Loucy (cell line): ENCODE results near the gene FKBP1A.

Experiments used
- H2AFZ ChIP-seq: fragments of 200-600 bp; sonication (generic); 2 replicates; pipeline ENCODE4 v1.6.0; 2016; ENCODE audit warnings: antibody characterized with exemption, mild to moderate bottlenecking, low read length, moderate library complexity
- H3F3A ChIP-seq: fragments of 200-600 bp; 2 replicates; pipeline ENCODE4 v1.6.0; 2016; ENCODE audit warnings: antibody characterized with exemption, low read depth, mild to moderate bottlenecking
- H3K27me3 ChIP-seq: fragments of 200-600 bp; sonication (generic); 2 replicates; pipeline ENCODE4 v1.6.1; 2014; ENCODE audit warnings: low read length, mild to moderate bottlenecking; ENCODE audit not compliant: insufficient read depth, poor library complexity, severe bottlenecking
- H3K36me3 ChIP-seq: fragments of 200-600 bp; sonication (generic); 2 replicates; pipeline ENCODE4 v1.6.1; 2016; ENCODE audit warnings: low read length; ENCODE audit not compliant: insufficient read depth
- H3K4me1 ChIP-seq: fragments of 200-600 bp; sonication (generic); 2 replicates; pipeline ENCODE4 v1.5.1; 2014; ENCODE audit warnings: low read length, mild to moderate bottlenecking; ENCODE audit not compliant: insufficient read depth, poor library complexity, severe bottlenecking
- H3K4me2 ChIP-seq: fragments of 200-600 bp; sonication (generic); 2 replicates; pipeline ENCODE4 v1.6.0; 2014; ENCODE audit warnings: antibody characterized with exemption, low read length, low read depth, mild to moderate bottlenecking; ENCODE audit not compliant: poor library complexity, severe bottlenecking
- H3K4me3 ChIP-seq: fragments of 200-600 bp; sonication (generic); 2 replicates; pipeline ENCODE4 v1.5.1; 2014; ENCODE audit warnings: low read length, mild to moderate bottlenecking, mixed read lengths; ENCODE audit not compliant: poor library complexity, severe bottlenecking
- H3K79me2 ChIP-seq: fragments of 200-600 bp; sonication (generic); 2 replicates; pipeline ENCODE4 v1.6.1; 2014; ENCODE audit warnings: low read length; ENCODE audit not compliant: insufficient read depth
- H3K9ac ChIP-seq: fragments of 200-600 bp; sonication (generic); 2 replicates; pipeline ENCODE4 v1.6.0; 2014; ENCODE audit warnings: mild to moderate bottlenecking, low read depth, low read length, moderate library complexity; ENCODE audit not compliant: poor library complexity, severe bottlenecking
- H3K9me2 ChIP-seq: fragments of 200-600 bp; sonication (generic); replicated peaks from 2 replicates; pipeline ENCODE4 v1.6.1; 2016; ENCODE audit warnings: low read depth, low read length, mixed read lengths
- H3K9me3 ChIP-seq: fragments of 200-600 bp; sonication (generic); 2 replicates; pipeline ENCODE4 v1.6.1; 2014; ENCODE audit warnings: mild to moderate bottlenecking, antibody characterized with exemption, low read length, low read depth; ENCODE audit not compliant: insufficient read depth
- H4K20me1 ChIP-seq: fragments of 200-600 bp; sonication (generic); 2 replicates; pipeline ENCODE4 v1.6.0; 2014; ENCODE audit warnings: antibody characterized with exemption, low read length, mild to moderate bottlenecking; ENCODE audit not compliant: insufficient read depth, poor library complexity, severe bottlenecking
- CTCF ChIP-seq: fragments of 200-600 bp; sonication (generic); conservative IDR thresholded peaks from 2 replicates; pipeline ENCODE4 v1.5.1; 2014; ENCODE audit warnings: mild to moderate bottlenecking, antibody characterized with exemption, low read length
- EZH2phosphoT487 ChIP-seq: fragments of 200-600 bp; IDR thresholded peaks from 2 replicates; pipeline ENCODE4 v1.6.1; 2018; ENCODE audit warnings: antibody characterized with exemption, mild to moderate bottlenecking, moderate library complexity, borderline replicate concordance

Gene FKBP1A

GRCh38 chr20:1322511-1323245 is 70.2 kb downstream of the FKBP1A start:
- no peaks in the 10 kb centered on the region for H3K36me3 ChIP-seq
- H3F3A ChIP-seq = no peaks in the 10 kb centered on the region
- H3K9ac ChIP-seq = no peak overlapping the region
- no peak for TF ChIP-seq EZH2phosphoT487
- TF ChIP-seq CTCF = no peak
- no peak overlapping the region for H3K4me3 ChIP-seq
- peaks cover 33% of the 10 kb centered on the region for H3K4me1 ChIP-seq
- no peaks in the 10 kb centered on the region for H3K9me3 ChIP-seq
- H3K4me2 ChIP-seq = no peak overlapping the region
- no peak overlapping the region for H2AFZ ChIP-seq
- peaks cover 24% of the 10 kb centered on the region for H3K79me2 ChIP-seq
- no peaks in the 10 kb centered on the region for H4K20me1 ChIP-seq
- no peaks in the 10 kb centered on the region for H3K9me2 ChIP-seq
- no peaks in the 10 kb centered on the region for H3K27me3 ChIP-seq

GRCh38 chr20:1321654-1321939 is 71.3 kb downstream of the FKBP1A start:
- H3K4me1 ChIP-seq = peaks cover 25% of the 10 kb centered on the region
- H3K9me2 ChIP-seq = no peaks in the 10 kb centered on the region
- H3K36me3 ChIP-seq = no peaks in the 10 kb centered on the region
- H3K27me3 ChIP-seq = no peaks in the 10 kb centered on the region
- H3K9me3 ChIP-seq = no peaks in the 10 kb centered on the region
- H3K9ac ChIP-seq = no peak overlapping the region
- TF ChIP-seq EZH2phosphoT487 (no peak), CTCF (no peak)
- H3K4me2 ChIP-seq = no peak overlapping the region
- H3F3A ChIP-seq = no peaks in the 10 kb centered on the region
- peaks cover 14% of the 10 kb centered on the region for H3K79me2 ChIP-seq
- H3K4me3 ChIP-seq = no peak overlapping the region
- no peak overlapping the region for H2AFZ ChIP-seq
- H4K20me1 ChIP-seq = no peaks in the 10 kb centered on the region

- Histone ChIP-seq H3K36me3 (no peaks in the 10 kb centered on the region), H3K4me3 (no peak overlapping the region), H3K4me1 (peaks cover 20% of the 10 kb centered on the region), H3K9me3 (no peaks in the 10 kb centered on the region), H3F3A (no peaks in the 10 kb centered on the region), H4K20me1 (no peaks in the 10 kb centered on the region), H3K9ac (no peak overlapping the region), H3K79me2 (peaks cover 9% of the 10 kb centered on the region), H3K27me3 (no peaks in the 10 kb centered on the region), H2AFZ (no peak overlapping the region), H3K4me2 (no peak overlapping the region), H3K9me2 (no peaks in the 10 kb centered on the region)
- no peak for TF ChIP-seq EZH2phosphoT487
- TF ChIP-seq CTCF = no peak
Observed at GRCh38 chr20:1320902-1321653, 71.8 kb downstream of the FKBP1A start.
